ENCODE measurements around the gene MR1.

Gene MR1

GRCh38 chr1:181077576-181078242 is 43.9 kb downstream of the MR1 start:
- TF ChIP-seq, protein P1, sequence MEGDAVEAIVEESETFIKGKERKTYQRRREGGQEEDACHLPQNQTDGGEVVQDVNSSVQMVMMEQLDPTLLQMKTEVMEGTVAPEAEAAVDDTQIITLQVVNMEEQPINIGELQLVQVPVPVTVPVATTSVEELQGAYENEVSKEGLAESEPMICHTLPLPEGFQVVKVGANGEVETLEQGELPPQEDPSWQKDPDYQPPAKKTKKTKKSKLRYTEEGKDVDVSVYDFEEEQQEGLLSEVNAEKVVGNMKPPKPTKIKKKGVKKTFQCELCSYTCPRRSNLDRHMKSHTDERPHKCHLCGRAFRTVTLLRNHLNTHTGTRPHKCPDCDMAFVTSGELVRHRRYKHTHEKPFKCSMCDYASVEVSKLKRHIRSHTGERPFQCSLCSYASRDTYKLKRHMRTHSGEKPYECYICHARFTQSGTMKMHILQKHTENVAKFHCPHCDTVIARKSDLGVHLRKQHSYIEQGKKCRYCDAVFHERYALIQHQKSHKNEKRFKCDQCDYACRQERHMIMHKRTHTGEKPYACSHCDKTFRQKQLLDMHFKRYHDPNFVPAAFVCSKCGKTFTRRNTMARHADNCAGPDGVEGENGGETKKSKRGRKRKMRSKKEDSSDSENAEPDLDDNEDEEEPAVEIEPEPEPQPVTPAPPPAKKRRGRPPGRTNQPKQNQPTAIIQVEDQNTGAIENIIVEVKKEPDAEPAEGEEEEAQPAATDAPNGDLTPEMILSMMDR (IDR thresholded peaks at IDR 0.05; ENCODE audit: extremely low read depth, insufficient read depth, missing control alignments): no peak
- DNase-seq (ENCODE audit: low spot score): no peak
- in situ Hi-C loops (cut with MboI; ENCODE audit: low pct_unique_long_range_greater_than_20kb, low sequenced_read_pairs, unreplicated experiment): no loop called here

GRCh38 chr1:181079382-181079781 is 45.6 kb downstream of the MR1 start:
- TF ChIP-seq, protein P1 (IDR thresholded peaks at IDR 0.05; ENCODE audit: extremely low read depth, insufficient read depth, missing control alignments): no peak

GRCh38 chr1:181079920-181080319 is 46.1 kb downstream of the MR1 start:
- TF ChIP-seq, protein P1 (IDR thresholded peaks at IDR 0.05; ENCODE audit: extremely low read depth, insufficient read depth, missing control alignments): no peak
- DNase-seq (ENCODE audit: low spot score): no peak
- in situ Hi-C loops (cut with MboI; ENCODE audit: low pct_unique_long_range_greater_than_20kb, low sequenced_read_pairs, unreplicated experiment): no loop called here

More at GRCh38 chr1:181079382-181079781, 45.6 kb downstream of the MR1 start:
- DNase-seq (ENCODE audit: low spot score): no peak
- in situ Hi-C loops (cut with MboI; ENCODE audit: low pct_unique_long_range_greater_than_20kb, low sequenced_read_pairs, unreplicated experiment): no loop called here

- no peak for DNase-seq (ENCODE audit: low spot score)
- TF ChIP-seq, protein P1 (IDR thresholded peaks at IDR 0.05; ENCODE audit: extremely low read depth, insufficient read depth, missing control alignments): no peak
- in situ Hi-C loops (cut with MboI; ENCODE audit: low pct_unique_long_range_greater_than_20kb, low sequenced_read_pairs, unreplicated experiment): no loop called here
Observed at GRCh38 chr1:181080556-181080955, 46.8 kb downstream of the MR1 start.

- no peak for DNase-seq (ENCODE audit: low spot score)
- TF ChIP-seq, protein P1 (IDR thresholded peaks at IDR 0.05; ENCODE audit: extremely low read depth, insufficient read depth, missing control alignments): no peak
- in situ Hi-C loops (cut with MboI; ENCODE audit: low pct_unique_long_range_greater_than_20kb, low sequenced_read_pairs, unreplicated experiment): no loop called here
Observed at GRCh38 chr1:181081395-181081794, 47.6 kb downstream of the MR1 start.

DNA sequence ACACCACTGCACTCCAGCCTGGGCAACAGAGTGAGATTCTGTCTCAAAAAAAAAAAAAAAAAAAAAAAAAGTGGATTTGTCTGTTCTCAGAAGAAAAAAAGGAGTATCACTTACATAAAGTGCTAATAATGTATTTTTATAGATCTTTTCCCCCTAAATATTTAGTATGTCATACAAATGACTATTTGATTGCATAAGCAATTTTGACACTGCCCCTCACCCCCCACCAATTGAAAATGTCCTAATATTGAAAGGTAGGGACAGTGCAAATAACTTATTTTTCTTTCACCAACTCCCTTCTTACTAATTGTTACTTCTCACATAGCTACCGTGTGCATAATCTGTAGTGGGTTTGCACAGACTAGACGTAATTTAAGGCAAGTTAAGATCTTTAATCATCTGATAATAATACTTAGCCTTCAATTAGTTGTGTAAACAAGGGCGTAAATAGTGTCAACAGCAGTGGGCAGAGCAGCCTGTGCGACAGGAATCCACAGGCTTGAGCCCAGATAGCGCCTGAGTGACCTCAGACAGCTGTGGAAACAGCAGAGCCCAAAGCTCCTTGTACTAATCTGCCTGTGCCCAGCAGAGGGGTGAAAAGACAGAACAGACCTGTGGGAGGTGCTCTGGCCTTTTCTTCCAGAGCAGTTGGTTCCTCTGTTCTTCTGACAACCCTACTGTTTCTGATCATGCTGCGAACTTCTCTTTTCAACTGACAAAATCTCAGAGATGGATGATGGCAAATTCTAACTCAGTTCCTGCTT is 50.2 kb downstream of the MR1 start:
- peak; percentile 62 for DNase-seq (ENCODE audit: low spot score)
- TF ChIP-seq, protein P1 (IDR thresholded peaks at IDR 0.05; ENCODE audit: extremely low read depth, insufficient read depth, missing control alignments): peak; percentile 74
- in situ Hi-C loops (cut with MboI; ENCODE audit: low pct_unique_long_range_greater_than_20kb, low sequenced_read_pairs, unreplicated experiment): no loop called here

Measured in GM13977 (cell line).